Muscle layer of duodenum (tissue), 2 donors: ENCODE measurements around the gene MYO16.

ENCODE experiments used
- H3K27ac ChIP-seq: one replicate; pipeline ENCODE4 v1.7.0; 2013; ENCODE audit warnings: mild to moderate bottlenecking, low read length
- H3K27me3 ChIP-seq: one replicate; pipeline ENCODE4 v1.7.0; 2013; ENCODE audit warnings: low read depth, mild to moderate bottlenecking, control low read depth, low read length
- H3K36me3 ChIP-seq, 2 donors: one replicate each; pipeline ENCODE4 v1.7.0; 2013; ENCODE audit warnings: low read length in 2 of 2, control low read depth in 1 of 2, mild to moderate bottlenecking in 1 of 2; ENCODE audit not compliant: insufficient read depth in 2 of 2, control insufficient read depth in 1 of 2
- H3K4me1 ChIP-seq, 2 donors: one replicate each; pipeline ENCODE4 v1.7.0; 2013; ENCODE audit warnings: low read length in 2 of 2, mild to moderate bottlenecking in 2 of 2, control low read depth in 1 of 2, moderate library complexity in 1 of 2; ENCODE audit not compliant: insufficient read depth in 2 of 2, control insufficient read depth in 1 of 2
- H3K4me3 ChIP-seq, 2 donors: one replicate each; pipeline ENCODE4 v1.7.0; 2013; ENCODE audit warnings: low read length in 2 of 2, low read depth in 1 of 2, mild to moderate bottlenecking in 1 of 2
- H3K9me3 ChIP-seq, 2 donors: one replicate each; pipeline ENCODE4 v1.7.0; 2013; ENCODE audit warnings: low read length in 2 of 2, control low read depth in 1 of 2, mild to moderate bottlenecking in 1 of 2; ENCODE audit not compliant: control insufficient read depth in 1 of 2
- donor health status: healthy.

The MYO16 gene

DNA sequence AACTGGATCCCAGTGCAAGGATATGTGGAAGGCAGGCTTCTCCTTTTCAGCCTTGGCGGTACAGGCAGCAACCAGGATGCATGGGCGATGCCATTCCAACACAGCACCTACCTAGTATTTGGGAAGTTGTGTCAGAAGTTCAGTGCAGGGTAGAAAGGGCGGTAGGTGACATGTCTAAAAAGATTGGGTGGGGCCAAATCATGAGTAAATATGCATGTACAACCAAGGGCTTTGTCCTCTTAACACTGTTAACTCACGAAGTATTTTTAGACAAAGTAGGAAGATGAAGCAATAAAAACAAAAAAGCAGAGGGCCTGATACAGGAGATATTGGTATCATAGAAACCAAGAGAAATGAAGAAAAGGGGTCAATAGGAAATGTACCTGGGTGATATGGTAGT, 392.1 kb downstream of the MYO16 start:
- Histone ChIP-seq H3K4me1 (no peaks in the 10 kb centered on the region), H3K27ac (no peak overlapping the region), H3K4me3 (no peak overlapping the region), H3K9me3 (no peaks in the 10 kb centered on the region), H3K27me3 (no peaks in the 10 kb centered on the region), H3K36me3 (no peaks in the 10 kb centered on the region)

DNA sequence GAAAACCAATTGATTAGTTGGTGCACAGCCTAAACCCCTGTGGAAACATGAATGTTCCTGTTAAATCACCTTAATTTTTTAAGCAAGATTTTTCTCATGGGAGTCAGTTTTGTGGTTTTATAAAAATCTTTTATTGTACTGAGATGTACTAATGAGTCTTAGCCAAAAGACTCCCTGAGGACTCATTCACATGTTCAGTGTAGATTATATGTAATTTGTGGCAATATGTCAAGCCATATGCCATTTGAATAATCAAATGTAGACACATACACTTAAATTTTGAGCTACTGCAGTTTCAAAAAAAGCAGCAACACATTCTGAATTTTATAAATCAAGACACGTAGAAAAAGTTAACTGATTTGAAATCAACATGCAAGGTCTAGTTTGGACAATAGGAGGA, 395.2 kb downstream of the MYO16 start:
- H3K27ac ChIP-seq, result no peak overlapping the region
- no peaks in the 10 kb centered on the region for H3K27me3 ChIP-seq
- H3K4me3 ChIP-seq, result no peak overlapping the region

DNA sequence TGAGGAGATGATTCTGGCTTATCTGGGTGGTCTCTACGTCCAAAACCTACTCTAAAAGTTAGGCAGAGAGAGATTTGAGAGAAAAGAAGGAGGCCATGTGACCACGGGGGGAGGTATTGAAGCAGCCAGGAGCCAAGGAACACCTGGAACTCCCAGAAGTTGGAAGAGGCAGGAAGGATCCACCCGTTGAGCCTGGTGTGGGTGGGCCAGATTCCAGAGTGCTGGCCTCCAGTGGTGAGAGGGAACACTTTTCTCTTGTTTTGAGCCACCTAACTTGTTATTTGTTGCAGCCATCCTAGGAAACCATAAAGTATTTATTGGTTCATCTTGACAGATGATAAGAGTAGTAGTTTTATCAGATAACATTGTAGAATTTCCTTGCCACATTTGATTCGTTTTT, 396.9 kb downstream of the MYO16 start:
- Histone ChIP-seq H3K9me3 (no peaks in the 10 kb centered on the region), H3K36me3 (no peaks in the 10 kb centered on the region), H3K4me3 (no peak overlapping the region), H3K27me3 (no peaks in the 10 kb centered on the region), H3K27ac (no peak overlapping the region), H3K4me1 (no peaks in the 10 kb centered on the region)

More for the DNA sequence above, 395.2 kb downstream of the MYO16 start:
- Histone ChIP-seq H3K9me3 (no peaks in the 10 kb centered on the region), H3K36me3 (no peaks in the 10 kb centered on the region), H3K4me1 (no peaks in the 10 kb centered on the region)

DNA sequence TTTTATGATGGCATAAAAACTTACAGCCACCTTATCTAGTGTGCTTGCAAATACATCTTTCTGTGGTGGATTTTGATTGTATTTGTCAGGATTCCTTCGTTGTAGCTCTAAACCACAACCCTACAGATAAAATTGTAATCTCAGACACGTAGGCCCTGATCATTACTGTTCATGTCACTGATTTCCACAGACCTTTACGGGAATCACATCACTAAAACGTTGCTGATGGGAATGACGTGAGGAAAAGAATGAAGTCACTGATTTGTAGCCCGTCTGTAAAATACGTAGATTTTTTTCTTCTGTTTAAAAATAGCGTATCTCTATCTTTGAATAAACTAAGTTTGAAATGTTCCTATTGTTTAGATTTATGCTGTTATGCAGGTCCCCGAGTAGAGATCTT, 399.2 kb downstream of the MYO16 start:
- no peaks in the 10 kb centered on the region for H3K4me1 ChIP-seq
- H3K9me3 ChIP-seq, result no peaks in the 10 kb centered on the region
- H3K4me3 ChIP-seq, result no peak overlapping the region
- no peaks in the 10 kb centered on the region for H3K27me3 ChIP-seq
- no peak overlapping the region for H3K27ac ChIP-seq
- no peaks in the 10 kb centered on the region for H3K36me3 ChIP-seq

DNA sequence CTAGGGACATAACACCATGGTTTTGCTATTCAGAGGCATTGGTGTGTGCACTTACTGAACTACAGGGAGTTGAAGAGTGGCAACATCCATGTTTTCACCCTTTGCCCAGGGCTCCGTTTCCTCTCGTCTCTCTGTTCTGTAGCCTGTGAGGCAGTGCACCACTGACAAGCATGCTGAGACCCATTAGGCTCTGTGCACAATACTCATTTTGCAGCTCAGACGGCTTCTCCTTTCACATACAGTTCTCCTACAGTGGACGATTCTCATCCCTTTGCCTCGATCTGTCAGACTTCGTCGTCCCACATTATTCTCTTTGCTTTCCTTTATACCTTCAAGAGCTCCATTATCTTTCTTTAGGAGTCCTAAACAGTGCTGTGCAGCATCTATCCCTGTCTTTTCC, 403.7 kb downstream of the MYO16 start:
- Histone ChIP-seq H3K36me3 (no peaks in the 10 kb centered on the region), H3K27me3 (no peaks in the 10 kb centered on the region), H3K27ac (no peak overlapping the region)

DNA sequence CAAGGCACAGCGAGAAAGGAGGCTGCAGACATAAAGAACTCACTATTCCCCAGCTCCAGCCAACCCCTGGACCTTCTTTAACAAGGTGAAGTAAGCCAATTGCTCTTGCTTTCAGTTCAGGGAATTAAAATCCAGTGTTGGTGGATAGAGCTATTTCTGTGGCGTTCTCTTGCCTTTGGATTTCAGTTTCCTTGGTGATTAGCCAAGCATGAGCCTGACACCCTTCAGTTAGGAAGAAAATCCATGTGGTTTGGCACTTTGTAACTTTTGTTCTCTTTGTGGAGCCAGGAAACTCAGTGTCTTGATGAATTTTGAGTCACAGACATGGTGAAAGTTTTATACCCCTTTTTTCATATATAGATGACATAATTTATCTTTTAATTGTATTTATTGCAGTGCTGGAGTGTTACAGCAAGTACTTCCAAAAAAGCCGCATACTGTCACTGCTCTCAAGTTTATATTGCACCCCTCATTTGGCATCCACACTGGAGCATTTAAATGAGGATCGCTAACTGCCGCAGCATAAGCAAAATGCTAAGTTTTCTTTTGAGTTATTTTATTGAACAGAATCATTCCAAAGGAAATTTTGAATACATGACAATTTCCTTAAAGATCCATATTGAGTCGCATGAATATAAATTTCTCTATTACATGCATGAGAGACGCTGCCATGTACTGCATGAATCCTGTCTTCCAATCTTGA, 406.8 kb downstream of the MYO16 start:
- Histone ChIP-seq H3K27me3 (no peaks in the 10 kb centered on the region), H3K4me1 (no peaks in the 10 kb centered on the region), H3K27ac (no peak overlapping the region), H3K36me3 (no peaks in the 10 kb centered on the region), H3K4me3 (no peak overlapping the region), H3K9me3 (no peaks in the 10 kb centered on the region)

More for the DNA sequence above, 403.7 kb downstream of the MYO16 start:
- Histone ChIP-seq H3K4me1 (no peaks in the 10 kb centered on the region), H3K9me3 (no peaks in the 10 kb centered on the region), H3K4me3 (no peak overlapping the region)

DNA sequence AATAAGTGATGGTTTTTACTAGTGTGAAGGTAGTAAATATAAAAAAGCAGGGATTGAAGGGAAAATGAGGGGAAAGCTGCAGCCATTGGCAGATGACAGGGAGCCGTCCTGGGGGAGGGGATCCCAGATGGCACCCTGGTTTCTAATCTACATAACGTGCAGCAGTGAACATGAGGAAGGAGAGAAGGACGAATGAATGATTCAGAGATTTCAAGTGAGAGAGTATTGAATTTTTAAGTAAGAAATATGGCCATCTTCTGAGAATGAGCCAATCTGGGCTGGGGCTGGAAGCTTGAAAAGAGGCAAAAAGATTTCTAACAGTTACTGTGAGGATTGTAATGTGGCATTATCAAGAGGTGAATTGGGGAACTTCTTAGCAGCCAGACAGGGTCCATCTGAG, 414.2 kb downstream of the MYO16 start:
- Histone ChIP-seq H3K36me3 (no peaks in the 10 kb centered on the region), H3K4me3 (no peak overlapping the region)

DNA sequence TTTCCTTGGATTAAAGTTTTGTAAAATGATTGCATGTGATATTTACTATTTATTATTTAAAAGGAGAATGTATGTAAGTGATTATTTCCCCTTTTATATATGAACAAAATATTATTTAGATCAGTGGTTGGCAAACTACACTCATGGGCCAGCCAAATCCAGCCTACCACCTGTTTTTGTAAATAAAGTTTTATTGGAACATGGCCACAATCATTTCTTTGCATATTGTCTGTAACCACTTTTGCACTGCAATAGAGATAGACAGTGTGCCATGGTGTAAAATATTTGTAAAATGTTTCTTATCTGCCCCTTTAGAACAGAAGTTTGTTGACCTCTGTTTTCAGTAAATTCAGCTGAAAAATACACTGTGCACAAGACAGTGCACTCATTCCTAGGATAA, 426.4 kb downstream of the MYO16 start:
- no peaks in the 10 kb centered on the region for H3K27me3 ChIP-seq
- no peaks in the 10 kb centered on the region for H3K9me3 ChIP-seq
- H3K36me3 ChIP-seq, result no peaks in the 10 kb centered on the region
- no peaks in the 10 kb centered on the region for H3K4me1 ChIP-seq
- no peak overlapping the region for H3K4me3 ChIP-seq
- H3K27ac ChIP-seq, result no peak overlapping the region

More for the DNA sequence above, 414.2 kb downstream of the MYO16 start:
- H3K27me3 ChIP-seq, result no peaks in the 10 kb centered on the region
- H3K9me3 ChIP-seq, result no peaks in the 10 kb centered on the region
- H3K4me1 ChIP-seq, result no peaks in the 10 kb centered on the region
- no peak overlapping the region for H3K27ac ChIP-seq

DNA sequence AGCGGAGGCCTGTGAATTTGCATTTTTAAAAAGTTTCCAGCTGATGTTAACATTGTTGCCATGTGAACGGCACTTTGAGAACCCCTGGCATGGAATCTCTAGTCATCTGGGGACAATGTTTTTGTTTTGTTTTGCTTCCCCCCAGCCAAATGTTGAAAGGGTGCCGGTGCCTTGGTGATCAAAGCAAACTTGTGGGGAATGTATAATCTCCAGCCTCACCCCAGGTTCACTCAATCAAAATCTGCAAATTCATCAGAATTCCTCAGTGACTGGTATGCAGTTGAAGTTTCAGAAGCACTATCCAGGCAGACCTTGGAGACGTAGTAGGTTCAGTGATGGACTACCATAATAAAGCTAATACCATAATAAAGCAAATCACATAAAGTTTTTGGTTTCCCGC, 428.7 kb downstream of the MYO16 start:
- no peak overlapping the region for H3K27ac ChIP-seq
- H3K36me3 ChIP-seq, result no peaks in the 10 kb centered on the region
- no peaks in the 10 kb centered on the region for H3K27me3 ChIP-seq
- no peaks in the 10 kb centered on the region for H3K4me1 ChIP-seq
- no peaks in the 10 kb centered on the region for H3K9me3 ChIP-seq
- no peak overlapping the region for H3K4me3 ChIP-seq

DNA sequence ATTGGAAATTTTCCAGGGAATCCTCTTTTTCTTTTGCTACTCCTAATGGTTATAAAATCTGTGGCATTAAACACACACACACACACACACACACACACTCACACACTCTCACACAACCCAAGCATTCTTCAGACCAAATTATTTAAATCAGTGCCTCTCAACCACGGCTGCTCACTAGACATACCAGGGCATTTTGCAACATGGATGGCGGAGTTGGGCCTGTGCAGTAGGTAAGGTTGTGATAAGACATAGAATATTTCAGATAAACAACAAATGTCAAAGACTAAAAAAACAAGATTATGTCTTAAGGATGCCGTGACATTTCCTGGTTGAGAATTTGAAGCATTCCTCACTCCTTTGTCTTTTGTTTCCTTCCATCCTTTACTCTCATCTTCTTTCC, 443.1 kb downstream of the MYO16 start:
- Histone ChIP-seq H3K27ac (no peak overlapping the region), H3K4me1 (no peaks in the 10 kb centered on the region), H3K9me3 (peaks cover 0 to 8% of the 10 kb centered on the region in 2 donors), H3K27me3 (no peaks in the 10 kb centered on the region), H3K4me3 (no peak overlapping the region), H3K36me3 (no peaks in the 10 kb centered on the region)

DNA sequence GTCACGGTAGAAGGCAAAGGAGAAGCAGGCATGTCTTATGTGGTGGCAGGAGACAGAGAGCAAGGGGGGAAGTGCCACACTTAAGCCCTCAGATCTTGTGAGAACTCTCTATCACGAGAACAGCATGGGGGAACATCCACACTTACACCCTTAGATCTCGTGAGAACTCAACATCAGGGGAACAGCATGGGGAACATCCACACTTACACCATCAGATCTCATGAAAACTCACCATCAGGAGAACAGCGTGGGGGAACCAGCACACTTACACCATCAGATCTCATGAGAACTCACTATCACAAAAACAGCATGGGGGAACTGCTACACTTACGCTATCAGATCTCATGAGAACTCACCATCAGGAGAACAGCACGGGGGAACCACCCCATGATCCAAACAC, 445.0 kb downstream of the MYO16 start:
- H3K4me3 ChIP-seq, result no peak overlapping the region
- H3K4me1 ChIP-seq, result no peaks in the 10 kb centered on the region
- H3K9me3 ChIP-seq, result peaks cover 0 to 4% of the 10 kb centered on the region in 2 donors
- no peak overlapping the region for H3K27ac ChIP-seq
- H3K27me3 ChIP-seq, result no peaks in the 10 kb centered on the region
- no peaks in the 10 kb centered on the region for H3K36me3 ChIP-seq

DNA sequence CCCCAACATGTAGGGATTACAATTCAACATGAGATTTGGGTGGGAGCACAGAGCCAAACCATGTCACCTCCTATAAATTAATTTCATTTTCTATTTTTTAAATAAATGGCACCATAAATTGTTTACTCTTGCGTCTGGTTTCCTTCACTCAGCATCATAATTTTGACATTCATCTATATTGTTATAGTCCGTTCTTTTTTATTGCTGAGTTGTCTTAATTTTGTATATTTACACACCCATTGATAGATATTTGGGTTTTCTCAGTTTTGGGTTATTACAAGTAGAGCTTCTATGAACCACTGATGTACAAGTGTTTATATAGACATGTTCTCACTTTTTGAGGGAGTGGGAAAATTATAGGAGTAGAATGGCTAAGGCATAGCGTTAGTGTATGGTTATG, 445.4 kb downstream of the MYO16 start:
- Histone ChIP-seq H3K9me3 (no peaks in the 10 kb centered on the region), H3K4me1 (no peaks in the 10 kb centered on the region), H3K36me3 (no peaks in the 10 kb centered on the region), H3K4me3 (no peak overlapping the region), H3K27me3 (no peaks in the 10 kb centered on the region), H3K27ac (no peak overlapping the region)
